GM03348 (cell line): ENCODE results near the gene FNIP2.
"Not testable (repeated sequence)": the region's sequence is repeated elsewhere in the genome, so short reads cannot be mapped to it uniquely, and the experiment has no call there.

Experiments used
- DNase-seq: peaks from one replicate; pipeline ENCODE4 v3.0.0; 2012; ENCODE audit warnings: low spot score

FNIP2 gene

GRCh38 chr4:158814636-158815330, 46.0 kb downstream of the FNIP2 start:
- peak; percentile 58 for DNase-seq

DNA sequence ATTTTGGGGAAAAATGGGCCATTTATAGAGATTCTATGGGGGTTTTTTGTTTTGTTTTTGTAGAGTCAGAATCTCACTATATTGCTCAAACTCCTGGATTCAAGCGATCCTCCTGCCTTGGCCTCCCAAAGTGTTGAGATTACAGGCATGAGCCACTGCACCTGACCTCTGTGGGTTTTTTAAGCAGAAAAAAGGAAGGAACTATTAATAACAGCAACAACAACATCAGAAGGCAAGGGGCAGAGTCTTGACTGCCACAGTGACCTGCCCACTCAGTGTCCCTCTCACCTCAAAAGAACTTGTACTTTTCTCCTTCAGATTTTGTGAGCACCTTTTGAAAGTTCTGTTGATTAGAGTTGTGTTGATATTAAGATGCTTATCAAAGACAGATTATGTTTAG, 48.1 kb downstream of the FNIP2 start:
- no peak for DNase-seq

GRCh38 chr4:158817562-158818296, 48.9 kb downstream of the FNIP2 start:
- DNase-seq, result no peak

DNA sequence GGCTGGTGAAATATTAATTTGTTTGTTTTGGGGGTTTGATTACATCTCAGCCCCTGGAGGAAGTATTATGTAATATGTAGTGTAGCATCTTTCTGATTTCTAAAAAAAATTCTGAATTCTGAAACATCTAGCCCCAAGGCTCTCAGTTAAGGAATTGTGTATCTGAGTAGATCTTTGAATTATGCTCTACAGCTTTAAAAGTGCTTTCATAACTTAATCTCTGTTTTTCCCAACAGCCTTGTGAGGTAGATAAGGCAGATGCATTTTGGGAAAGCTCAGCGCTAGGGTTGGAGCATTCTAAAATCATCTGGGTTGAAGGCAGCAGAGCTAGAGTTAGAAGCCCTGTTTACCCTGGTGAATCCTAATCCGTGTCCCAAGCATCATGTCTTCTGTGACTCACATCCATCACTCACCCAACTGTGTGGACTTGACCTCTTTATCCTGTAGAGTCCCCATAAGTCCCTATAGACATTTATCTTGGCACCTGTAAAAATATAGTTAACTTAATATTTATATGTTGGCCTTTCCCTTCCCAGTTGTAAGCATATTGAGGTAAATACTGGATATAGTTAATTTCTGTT, 49.8 kb downstream of the FNIP2 start:
- DNase-seq, result no peak

GRCh38 chr4:158819942-158820786, 51.3 kb downstream of the FNIP2 start:
- no peak for DNase-seq

DNA sequence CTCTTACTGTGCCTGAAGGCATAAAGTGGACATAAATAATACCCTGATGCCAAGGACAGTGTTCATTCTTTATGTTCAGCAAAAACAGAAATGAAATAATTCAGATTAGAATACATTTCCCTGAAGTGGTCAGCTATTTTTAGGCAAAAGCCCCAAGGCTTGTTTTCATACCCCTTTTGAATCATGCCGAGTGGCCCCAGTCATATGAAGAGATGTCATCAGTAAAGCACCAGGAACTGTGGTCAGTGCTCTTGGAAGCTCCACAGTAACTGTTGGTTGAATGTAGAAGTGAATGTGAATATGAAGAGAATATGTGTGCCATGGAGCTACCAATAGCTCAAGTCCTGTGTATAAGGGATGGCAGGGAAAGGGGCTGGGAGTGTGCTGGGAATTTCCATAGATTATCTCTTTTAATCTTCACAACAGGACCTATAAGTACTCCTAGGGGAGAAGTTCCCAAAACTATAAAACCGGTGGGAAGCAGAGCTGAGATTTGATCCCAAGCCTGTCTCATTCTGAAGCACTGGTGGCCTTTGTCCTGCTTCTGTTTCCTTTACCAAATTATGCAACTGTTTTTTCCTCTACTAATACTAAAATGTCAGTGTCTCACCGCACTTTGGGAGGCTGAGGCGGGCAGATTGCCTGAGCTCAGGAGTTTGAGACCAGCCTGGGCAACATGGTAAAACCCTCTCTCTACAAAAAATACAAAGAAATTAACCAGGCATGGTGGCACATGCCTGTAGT, 52.6 kb downstream of the FNIP2 start:
- peak; percentile 26 for DNase-seq

- DNase-seq, result no peak
Observed at GRCh38 chr4:158822348-158822747, 53.5 kb downstream of the FNIP2 start.

DNA sequence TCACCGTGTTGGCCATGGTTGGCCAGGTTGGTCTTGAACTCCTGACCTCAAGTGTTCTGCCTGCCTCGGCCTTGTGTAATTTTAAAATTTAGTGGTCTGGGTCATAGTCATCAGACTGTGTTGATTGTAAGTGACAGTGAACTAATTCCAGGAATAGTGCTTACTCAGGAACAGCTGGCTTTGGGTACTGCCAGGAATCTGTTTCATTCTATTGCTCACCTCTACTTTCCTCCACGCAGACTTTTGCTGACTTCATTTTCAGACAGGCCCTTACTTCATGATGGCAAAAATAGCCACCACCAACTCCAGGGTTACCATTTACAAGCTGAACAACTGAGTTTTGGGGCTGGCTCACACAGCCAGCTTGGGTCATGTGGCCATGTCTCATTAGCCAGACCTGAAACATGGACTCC, 54.6 kb downstream of the FNIP2 start:
- DNase-seq, result peak; percentile 20

DNA sequence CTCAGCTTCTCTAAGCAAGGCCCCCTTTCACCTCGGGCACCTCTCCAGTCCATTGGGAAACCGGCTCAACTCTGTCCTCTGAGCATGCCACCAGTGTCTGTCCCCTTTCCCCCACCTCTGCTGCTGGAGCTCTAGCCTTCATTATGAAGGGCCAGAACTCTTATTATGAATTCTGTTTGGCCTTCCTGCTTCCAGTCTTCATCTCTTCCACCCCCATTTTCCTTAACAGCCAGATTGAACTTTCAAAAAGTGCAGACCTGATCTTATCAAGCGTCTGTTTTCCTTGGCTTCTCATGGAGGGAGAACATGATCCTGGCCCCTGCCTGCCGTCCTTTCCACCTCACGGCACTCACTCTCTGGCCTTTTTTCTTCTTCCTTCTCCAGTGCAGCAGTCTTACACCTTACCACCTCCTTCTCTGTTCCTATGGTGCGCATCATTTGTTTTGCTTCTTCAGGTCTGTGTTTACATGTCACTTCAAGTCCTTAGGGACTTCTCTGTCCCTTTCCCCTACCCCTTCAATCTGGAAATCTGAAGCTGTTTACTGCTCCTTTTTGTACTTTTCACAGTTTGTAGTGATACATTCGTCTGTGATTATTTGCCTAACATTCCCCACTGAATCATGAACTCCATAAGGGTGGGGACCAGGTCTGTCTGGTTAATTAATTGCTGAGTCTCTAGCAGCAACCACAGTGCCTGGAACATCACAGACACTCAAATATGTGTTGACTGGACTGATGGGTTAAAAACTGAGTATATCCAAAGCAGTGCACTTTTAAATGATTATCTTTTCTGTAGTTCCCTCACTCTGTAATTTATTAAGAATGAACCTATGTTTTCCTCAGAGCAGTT, 55.8 kb downstream of the FNIP2 start:
- peak; percentile 55 for DNase-seq

DNA sequence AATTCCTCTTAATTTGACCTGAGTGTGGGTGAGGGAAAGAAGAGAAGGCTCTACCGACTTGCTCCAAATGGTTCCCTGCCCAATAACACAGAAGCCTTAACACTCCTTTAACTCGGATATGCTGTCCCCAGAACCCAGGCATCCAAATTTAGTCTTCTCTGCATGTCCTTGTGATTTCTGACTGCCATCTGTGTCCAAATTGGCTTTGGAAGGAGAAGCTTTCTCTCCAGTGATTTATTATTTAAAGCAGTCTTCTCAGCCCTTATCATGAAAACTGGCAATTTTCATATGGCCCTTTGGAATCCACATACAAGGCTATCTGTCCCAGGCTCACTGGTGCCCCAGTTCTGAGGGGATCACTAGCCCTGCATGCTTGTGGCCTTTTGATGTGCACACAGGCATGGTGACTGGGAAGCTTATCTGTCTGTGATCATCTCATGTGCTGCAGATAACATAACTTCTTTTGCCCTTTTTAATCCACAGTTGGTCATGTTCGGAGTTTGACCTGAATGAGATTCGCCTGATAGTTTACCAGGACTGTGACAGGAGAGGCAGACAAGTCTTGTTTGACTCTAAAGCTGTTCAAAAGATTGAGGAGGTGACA, 56.7 kb downstream of the FNIP2 start:
- no peak for DNase-seq

- no peak for DNase-seq
Observed at GRCh38 chr4:158826057-158826456, 57.2 kb downstream of the FNIP2 start.

DNA sequence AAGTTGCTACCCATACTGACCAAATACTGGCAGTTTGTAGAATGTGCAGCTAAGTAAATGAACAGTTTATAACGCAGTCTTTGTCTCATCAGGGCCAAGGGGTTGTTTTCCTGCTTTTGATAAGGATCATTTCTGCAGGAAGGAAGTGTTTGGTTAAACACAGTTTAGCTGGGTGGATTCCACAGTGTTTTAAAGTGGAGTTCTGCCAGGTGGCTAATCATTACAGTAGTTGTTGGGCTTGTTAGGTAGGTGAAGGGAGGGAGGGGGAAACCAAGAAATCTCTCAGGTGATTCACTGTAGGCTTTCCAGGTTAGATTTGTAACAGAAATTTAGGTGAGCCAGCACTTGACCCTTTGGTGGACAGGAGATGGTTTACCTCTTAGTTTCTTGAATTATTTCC, 58.1 kb downstream of the FNIP2 start:
- DNase-seq, result no peak

- DNase-seq, result no peak
Observed at GRCh38 chr4:158827543-158827981, 58.7 kb downstream of the FNIP2 start.

GRCh38 chr4:158828151-158828550, 59.3 kb downstream of the FNIP2 start:
- DNase-seq, result not testable (repeated sequence)

DNA sequence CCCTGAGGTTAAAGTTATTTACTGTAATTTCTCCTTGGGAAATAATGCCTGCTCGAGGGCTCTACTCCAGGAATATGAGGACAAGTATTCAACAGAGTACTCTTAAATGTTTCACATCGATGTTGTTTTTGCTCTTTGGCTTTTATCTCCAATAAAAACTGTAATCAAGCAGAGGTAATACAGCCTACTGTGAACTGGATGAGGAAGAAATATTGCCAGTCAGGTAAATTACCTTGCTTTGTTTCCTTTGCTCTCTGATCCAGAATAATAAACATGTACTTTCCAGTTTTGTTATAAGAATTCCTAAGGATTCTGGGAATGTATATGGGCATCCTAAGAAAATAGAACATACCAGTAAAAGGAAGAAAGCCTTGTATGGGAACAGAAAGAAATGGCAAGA, 60.4 kb downstream of the FNIP2 start:
- DNase-seq, result no peak

- DNase-seq, result no peak
Observed at GRCh38 chr4:158833602-158834001, 64.8 kb downstream of the FNIP2 start.

GRCh38 chr4:158835226-158836001, 66.6 kb downstream of the FNIP2 start:
- no peak for DNase-seq

GRCh38 chr4:158836002-158836369, 67.2 kb downstream of the FNIP2 start:
- DNase-seq, result no peak

GRCh38 chr4:158836828-158837449, 68.1 kb downstream of the FNIP2 start:
- DNase-seq, result no peak
